Measurements from ENCODE around the gene LRRC10B.

The LRRC10B gene

DNA sequence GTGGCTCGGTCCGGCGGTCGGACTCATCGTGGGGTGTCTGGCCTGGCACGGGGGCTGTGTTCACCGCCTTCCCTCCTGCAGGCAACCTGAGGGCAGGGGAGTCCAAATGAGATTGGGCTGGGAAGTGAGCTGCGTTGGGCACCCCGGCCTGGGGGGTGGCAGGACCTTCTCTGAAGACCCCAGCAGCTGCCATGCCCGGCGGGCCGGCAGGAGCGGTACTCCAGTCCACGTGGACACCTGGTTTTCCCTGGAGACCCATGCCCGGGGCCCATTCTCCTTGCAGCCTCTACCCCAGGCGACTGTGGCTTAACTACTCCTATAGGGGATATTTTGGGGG is 24.5 kb downstream of the LRRC10B start:
- DNase-seq, result no peak

DNA sequence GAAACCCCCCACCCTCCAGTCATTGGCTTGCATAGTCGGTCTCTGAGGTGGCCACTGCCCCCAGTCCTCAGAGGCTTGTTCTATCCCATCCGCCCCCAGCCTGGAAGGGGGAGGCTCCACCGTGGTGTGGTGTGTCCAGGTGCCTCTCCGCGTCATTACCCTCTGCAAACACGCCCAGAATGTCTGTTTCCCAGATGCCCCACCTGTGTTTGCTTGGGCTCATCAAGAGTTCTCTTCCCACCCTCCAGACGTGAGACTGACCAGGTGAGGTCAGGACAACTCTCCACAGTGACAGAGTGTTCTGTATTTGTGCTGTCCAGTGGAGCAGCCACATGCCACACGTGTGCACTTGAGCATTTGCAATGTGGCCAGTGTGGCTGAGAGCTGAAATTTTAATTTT is 24.9 kb downstream of the LRRC10B start:
- DNase-seq, result no peak

DNA sequence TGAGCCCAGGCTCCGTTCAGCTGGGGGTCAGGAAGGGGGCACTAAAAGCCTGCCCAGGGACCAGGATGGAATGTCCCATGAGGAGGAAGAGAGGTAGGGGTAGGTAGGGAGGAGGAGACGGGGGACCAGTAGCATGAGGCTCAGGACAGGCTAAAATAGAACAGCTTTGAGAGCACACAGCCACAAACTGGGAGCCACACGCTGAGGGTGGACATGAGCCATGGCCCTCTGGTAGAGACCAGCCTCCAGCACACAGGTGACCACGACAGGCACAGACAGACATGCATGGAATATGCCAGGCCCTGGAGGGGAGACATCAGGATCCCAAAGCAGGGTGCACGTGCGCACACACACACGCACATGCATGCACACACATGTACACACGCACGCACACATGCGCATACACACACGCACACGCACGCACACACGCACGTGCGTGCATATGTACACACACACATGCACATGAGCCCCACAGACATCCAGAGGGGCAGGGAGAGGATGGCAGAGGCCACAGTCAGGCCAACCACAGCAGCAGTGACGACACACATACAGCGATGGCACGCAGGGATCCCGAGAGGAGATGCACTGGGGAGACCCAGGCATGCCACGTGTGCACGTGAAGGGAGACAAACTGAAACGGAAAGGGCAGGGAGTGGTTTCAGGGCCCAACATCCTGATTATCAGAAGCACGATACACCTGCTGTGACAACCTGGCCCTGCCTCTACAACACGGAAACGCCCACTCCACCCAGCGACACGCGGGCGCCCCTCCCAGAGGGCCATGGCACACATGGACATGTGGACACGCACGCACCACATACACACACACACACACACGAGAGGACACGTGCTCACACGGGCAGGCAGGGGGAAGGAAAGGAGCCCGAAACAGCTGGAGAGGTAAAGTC is 25.7 kb downstream of the LRRC10B start:
- no peak for DNase-seq

DNA sequence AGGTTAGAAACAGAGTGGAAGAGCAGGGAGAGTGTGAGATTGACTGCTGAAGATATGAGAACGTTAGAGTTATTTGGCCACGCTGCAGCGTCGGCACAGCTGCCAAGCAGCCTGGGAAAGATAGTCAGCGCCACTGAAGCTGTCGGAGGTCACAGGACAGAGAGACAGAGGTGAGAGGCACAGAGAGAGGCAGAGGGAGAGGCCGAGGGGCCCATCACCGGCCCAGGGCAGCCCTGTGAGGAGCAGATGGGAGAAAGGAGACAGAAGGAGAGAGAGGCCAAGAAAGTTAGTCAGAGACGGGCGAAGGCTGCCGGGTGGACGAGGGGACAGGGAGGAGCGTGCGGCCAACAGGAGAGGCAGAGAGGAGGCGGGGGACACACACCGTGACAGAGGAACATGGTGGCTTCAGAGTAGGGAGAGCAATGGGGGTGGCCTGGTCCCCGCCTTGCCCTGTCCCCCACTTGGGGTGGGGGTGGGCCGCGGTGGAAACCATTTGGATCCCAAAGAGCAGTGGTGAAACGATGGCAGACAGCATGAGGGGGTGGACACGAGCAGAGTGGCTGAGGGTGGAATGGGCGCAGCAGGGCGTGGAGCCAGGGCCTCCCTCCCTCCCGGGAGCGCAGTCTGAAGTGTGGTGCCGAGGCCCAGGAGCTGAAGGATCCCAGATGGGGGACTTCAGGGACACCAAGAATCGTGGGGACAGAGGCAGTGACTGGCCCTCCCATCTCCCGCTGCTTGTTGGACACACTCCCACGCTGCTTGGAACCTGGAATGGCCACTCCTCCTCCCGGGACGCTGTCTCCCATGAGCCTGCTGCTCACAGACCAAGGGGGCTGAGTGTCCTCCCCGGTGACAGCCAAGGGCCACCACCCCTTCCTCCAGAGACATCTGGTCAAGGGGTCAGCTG is 26.6 kb downstream of the LRRC10B start:
- DNase-seq, result no peak

GRCh38 chr11:61535998-61536675 is 27.6 kb downstream of the LRRC10B start:
- no peak for DNase-seq

DNA sequence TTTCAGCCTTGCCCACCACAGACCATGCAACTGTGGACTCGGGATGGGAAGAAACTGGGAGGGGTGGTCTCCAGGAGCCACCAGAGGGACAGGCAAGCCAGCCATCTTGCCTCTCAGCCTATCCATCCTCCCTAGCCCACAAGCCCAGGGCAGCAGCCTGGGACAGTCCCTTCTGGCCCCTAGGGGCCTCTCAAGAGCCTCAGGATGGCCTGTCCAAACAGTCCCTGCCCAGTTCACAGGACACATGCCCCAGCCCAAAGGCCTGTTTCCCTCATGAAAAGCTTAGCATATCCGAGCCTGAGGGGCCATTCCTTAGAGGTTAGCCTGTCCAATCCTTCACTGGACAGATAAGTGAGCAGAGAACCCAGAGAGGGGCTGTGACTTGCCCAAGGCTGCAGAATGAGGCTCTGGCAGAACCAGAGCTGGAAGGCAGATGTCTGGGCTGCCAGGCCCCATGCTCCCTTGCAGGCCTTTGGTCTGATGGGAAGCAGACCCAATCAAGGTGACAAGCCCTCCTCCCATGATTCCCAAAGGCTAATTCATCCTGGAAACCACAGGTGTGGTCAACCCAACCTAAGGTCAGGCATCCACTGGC is 28.2 kb downstream of the LRRC10B start:
- DNase-seq, result no peak

- no peak for DNase-seq
Measured at GRCh38 chr11:61537326-61537725, 28.8 kb downstream of the LRRC10B start.

- DNase-seq, result no peak
Measured at GRCh38 chr11:61538636-61538961, 30.1 kb downstream of the LRRC10B start.

DNA sequence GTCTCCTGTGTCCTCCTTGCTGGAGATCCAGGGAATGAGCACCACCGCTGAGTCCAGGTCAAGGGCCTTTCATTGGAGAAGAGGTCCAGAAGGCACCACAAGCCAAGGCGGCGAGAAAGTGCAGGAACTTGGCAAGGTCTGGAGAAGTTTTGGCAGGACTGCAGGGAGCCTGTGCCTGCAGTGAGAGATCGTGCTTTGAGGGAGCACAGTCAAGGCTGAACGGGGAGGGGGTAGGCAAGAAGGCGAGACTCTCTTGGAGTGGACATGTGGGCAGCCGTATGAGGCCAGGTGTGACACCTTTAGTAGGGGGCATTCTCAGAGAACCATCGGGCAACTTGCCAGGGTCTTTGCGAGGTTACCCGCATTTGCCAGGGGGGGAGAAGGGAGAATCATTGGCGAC is 30.5 kb downstream of the LRRC10B start:
- no peak for DNase-seq

DNA sequence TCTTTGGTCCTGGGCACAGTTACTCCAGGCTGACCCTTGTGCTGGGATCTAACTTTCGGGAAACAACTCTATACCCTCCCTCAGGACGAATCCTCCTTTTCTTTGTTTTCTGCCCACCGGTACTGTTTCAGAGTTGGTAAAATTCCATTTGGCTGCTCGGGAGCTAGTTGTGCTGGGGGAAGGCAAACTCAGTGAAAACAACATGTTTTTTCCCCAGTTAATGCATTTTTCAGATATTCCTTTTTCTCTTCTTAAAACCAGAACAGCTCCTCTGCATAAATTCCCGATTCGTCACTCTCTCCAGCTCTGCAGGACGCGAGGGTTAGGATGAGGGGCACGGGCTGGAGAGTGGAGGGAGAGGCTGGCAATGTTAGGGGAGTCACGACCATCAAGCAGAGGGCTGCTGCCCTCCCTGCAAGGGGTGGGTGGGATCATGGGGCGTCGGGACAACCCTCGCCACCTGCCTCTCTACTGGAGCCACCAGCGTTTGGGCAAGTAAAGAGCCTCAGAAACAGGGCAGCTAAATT is 31.3 kb downstream of the LRRC10B start:
- DNase-seq, result no peak

DNA sequence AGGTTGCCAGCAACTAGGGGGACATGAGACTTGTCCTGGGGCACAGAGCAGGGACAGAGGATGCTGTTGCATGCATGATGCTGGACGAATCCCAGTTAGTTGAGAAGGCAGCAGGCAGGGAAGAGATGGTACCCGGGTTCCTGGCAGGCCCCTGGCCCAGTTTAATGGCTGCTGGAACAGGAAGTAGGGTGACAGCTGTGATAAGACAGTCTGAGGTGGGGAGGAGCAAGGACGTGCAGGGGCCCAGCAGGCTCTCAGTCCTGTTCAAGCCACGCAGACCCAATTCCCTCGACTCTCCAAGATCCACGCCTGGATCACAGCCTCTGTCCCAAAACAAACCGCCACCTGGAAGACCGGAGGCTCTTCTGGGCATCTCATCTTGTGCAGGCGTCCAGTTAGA is 32.0 kb downstream of the LRRC10B start:
- DNase-seq, result no peak

DNA sequence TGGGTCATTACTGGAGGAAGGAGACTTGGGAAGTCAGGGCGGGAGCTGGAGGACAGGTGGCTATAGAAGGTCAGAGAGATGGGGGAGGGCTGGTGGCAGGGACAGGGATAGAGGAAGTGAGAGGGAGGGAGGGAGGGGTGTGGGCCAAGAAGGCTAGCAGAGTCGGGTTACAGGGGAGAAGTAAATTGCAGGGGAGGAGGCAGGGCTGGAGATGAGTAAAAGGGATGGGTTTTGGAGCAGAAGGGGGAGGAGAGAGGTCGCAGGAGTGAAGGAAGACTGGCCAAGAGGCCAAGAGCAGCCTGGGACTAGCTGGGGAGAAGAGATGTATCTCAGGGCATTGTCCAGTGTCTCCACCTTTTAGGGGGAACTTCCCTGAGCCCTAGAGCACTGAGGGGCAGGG is 33.0 kb downstream of the LRRC10B start:
- DNase-seq, result no peak

- DNase-seq, result no peak
Measured at GRCh38 chr11:61542024-61542461, 33.5 kb downstream of the LRRC10B start.

DNA sequence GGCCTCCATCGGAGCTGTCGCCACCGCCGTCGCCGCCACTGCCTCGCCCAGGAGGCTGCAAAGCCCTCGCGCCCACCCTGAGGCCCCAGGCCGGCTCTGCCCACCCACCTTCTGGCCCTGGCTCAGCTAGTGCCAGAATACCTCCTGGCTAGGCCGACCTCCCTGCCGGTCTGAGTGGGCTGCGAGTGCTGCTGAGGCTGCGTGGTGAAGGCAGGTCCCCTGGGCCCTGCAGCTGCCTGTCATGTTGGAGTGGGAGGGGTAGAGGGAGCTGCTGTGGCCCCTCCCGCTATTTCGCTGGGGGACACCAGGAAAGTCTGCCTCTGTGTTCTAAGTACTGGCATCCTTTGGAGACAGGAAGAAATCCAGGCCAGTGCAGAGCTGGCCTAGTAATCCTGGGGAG is 34.2 kb downstream of the LRRC10B start:
- DNase-seq, result no peak

GRCh38 chr11:61543606-61544306 is 35.2 kb downstream of the LRRC10B start:
- DNase-seq, result no peak

DNA sequence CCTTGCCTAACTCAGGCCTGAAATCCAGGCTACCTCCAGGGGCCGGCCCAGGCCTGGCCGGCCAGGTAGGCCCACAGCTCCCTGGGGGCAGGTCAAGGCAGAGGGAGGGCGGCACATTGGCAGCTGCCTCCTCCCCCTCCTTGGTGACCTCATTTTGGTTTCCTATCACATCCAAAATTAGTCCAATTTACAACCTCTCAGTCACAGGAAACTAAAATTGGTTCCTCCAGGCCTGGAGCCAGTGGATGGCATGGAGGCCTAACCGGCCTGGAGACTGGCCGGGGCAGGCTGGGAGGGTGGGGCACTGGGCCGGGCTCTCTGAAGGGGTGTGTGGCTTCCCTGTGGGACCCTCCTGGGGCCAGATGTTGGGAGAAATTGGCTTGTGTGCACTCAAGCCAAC is 35.9 kb downstream of the LRRC10B start:
- no peak for DNase-seq

DNA sequence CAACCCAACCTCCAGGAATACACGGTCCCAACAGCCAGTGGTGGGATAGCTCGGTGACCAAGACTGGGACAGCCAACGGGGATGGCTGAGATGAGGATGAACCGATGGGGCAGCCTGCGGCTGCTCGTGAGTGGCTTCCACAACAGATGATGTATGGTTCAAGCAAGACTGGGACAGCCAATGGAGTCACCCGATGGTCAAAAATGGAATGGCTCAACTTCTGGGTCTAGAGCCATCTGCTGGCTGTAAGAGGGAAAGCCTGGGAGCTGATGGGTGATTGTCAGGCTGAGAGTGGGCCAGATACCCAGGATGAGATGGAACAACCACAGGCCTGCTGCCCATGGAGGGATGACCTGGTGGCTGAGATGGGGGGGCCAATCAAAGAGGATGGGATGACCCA is 36.8 kb downstream of the LRRC10B start:
- no peak for DNase-seq

DNA sequence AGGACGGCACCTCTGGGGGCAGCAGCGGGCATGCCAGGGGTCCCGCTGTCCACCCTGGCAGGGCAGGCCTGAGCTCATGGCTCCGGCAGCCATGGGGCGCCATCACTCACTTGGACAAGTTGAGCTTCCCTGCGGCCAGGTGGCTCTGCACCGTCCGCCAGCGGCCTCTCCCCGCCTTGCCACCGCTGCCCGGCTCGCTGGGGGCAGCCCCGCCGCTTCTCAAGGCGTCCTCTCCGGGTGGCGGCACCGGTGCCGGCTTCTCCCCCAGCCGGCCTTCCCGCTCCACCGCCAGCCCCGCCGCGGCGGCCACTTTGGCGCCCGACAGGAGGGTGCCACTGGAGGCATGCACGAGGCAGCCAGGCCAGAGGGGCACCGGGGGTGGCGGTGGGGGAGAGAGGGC is 37.4 kb downstream of the LRRC10B start:
- no peak for DNase-seq

DNA sequence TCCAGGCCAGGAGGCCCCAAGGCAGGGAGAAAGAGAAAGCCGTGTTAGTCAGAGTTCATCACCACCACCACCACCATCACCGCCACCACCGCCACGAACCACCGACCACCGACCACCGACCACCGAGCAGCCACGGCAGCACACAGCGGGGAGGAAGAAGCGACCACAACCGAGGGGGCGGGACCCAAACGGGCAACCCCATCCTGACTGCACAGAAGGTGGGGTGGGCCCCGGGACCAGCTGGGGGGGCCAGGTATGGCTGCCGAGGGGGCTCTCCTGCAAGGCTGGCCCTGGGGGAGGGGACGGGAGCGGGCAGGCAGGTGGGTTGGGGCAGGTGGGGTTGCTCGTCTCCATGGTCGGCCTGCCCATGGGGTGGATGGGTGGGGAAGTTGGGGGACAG is 38.1 kb downstream of the LRRC10B start:
- DNase-seq, result no peak

DNA sequence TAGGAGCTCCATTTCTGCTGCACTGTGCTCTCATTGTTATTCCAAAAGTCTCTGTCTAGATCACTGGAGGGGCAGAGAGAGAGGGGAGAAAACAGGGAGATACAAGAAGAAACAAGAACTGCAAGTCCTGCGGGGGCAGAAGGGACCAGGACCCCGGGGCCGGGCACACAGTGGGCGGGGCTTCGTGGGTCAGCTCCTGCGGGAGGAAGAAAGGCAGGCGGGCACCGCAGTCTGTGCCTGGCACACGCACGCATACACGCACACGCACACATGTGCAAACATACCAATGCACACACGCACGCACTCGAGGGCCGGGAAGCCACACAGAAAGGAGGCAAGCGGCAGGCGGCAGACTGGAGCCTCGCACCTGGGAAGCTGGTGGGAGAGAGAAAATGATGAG is 38.7 kb downstream of the LRRC10B start:
- no peak for DNase-seq

- no peak for DNase-seq
Measured at GRCh38 chr11:61549177-61549576, 40.6 kb downstream of the LRRC10B start.
